ENCODE measurements around the gene OR2L8. TPM values are rescaled to one million over a fixed set of nuclear protein-coding genes. Genes with fewer than 3 reads are reported as not detected.

The OR2L8 gene
- total RNA-seq, 6 experiments from 2014 or later = not detected

DNA sequence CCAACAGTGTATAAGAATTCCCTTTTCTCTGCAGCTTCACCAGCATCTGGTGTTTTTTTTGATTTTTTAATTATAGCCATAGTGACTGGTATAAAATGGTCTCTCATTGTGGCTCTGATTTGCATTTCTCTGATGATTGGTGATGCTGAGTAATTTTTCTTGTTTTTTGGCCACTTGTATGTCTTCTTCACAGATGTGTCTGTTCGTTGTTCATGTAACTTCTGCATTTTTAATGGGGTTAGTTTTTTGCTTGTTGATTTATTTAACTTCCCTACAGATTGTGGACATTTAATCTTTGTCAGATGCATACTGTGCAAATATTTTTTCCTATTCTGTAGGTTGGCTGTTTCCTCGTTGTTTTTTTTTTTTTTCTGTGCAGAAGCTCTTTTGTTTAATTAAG, 44.3 kb downstream of the OR2L8 start:
- no peaks in the 10 kb centered on the region for H3K9me3 ChIP-seq
- no peaks in the 10 kb centered on the region for H3K4me1 ChIP-seq
- H3K27ac ChIP-seq = no peak overlapping the region
- 13% methylated on average over 2 of the region's 2 CpGs for WGBS (ENCODE audit: insufficient coverage, low coverage, low lambda C conversion rate, missing lambda C conversion rate)
- ATAC-seq = no peak
- TF ChIP-seq CTCF (IDR thresholded peaks at IDR 0.05) = no peak
- no peak for TF ChIP-seq POLR2A (IDR thresholded peaks at IDR 0.05)
- no peaks in the 10 kb centered on the region for H3K27me3 ChIP-seq
- H3K4me3 ChIP-seq = no peak overlapping the region
- intact Hi-C loops (cut with DNase I) = no loop called here
- DNase-seq = no peak
- no peaks in the 10 kb centered on the region for H3K36me3 ChIP-seq

- H3K27ac ChIP-seq = no peak overlapping the region
- no peaks in the 10 kb centered on the region for H3K27me3 ChIP-seq
- no peaks in the 10 kb centered on the region for H3K9me3 ChIP-seq
- intact Hi-C loops (cut with DNase I) = no loop called here
- ATAC-seq = no peak
- H3K36me3 ChIP-seq = no peaks in the 10 kb centered on the region
- no peak for DNase-seq
- no peak for TF ChIP-seq CTCF (IDR thresholded peaks at IDR 0.05)
- H3K4me3 ChIP-seq = no peak overlapping the region
- WGBS (ENCODE audit: insufficient coverage, low coverage, low lambda C conversion rate, missing lambda C conversion rate) = 41% methylated on average over 2 of the region's 2 CpGs
- no peaks in the 10 kb centered on the region for H3K4me1 ChIP-seq
Observed at GRCh38 chr1:247998811-247999210, 50.2 kb downstream of the OR2L8 start.

Small RNA genes within 50 kb of the gene (small RNA-seq; reads per million reads assigned to genes)
- gene RF00019 = 0 reads per million in 2 experiments

Other genes starting within 250 kb of the OR2L8 start
- gene OR6F1, start 232.2 kb upstream of the OR2L8 start, total RNA-seq = not detected
- gene OR14K1, start 210.2 kb upstream of the OR2L8 start, total RNA-seq = not detected
- gene OR14A2, start 200.7 kb upstream of the OR2L8 start, total RNA-seq = not detected
- gene OR1C1, start 188.3 kb upstream of the OR2L8 start, total RNA-seq = not detected
- not detected for gene OR14A16, start 124.7 kb upstream of the OR2L8 start, total RNA-seq
- not detected for gene OR11L1, start 107.0 kb upstream of the OR2L8 start, total RNA-seq
- gene TRIM58, start 91.7 kb upstream of the OR2L8 start, total RNA-seq = 1 to 10 TPM in 3 of 6 experiments, under 1 TPM in 2, not detected in 1; 0.29 to 5.5 (median 2.1) TPM
- 1 to 10 TPM in 1 of 6 experiments, under 1 TPM in 2, not detected in 3; 0.24 to 1.2 (median 0.43) TPM for gene OR2W3, start 53.3 kb upstream of the OR2L8 start, total RNA-seq
- gene OR2T8, start 28.6 kb upstream of the OR2L8 start, total RNA-seq = not detected
- gene OR2AJ1, start 24.0 kb upstream of the OR2L8 start, total RNA-seq = not detected
- not detected for gene OR2AK2, start 16.4 kb downstream of the OR2L8 start, total RNA-seq
- gene OR2L5, start 64.8 kb downstream of the OR2L8 start, total RNA-seq = not detected
- gene OR2L2, start 81.2 kb downstream of the OR2L8 start, total RNA-seq = under 1 TPM in 1 of 6 experiments, not detected in 5; 0.17 TPM
- not detected for gene OR2L3, start 98.0 kb downstream of the OR2L8 start, total RNA-seq
- gene OR2L13, start 146.3 kb downstream of the OR2L8 start, total RNA-seq = not detected
- not detected for gene OR2M5, start 196.3 kb downstream of the OR2L8 start, total RNA-seq
- gene OR2M2, start 226.0 kb downstream of the OR2L8 start, total RNA-seq = not detected
- gene OR2M3, start 248.4 kb downstream of the OR2L8 start, total RNA-seq = not detected